ENCODE results near the gene PRR33. TPM values are rescaled to one million over a fixed set of nuclear protein-coding genes. Genes with fewer than 3 reads are reported as not detected.

PRR33 gene
- total and polyA plus RNA-seq, 7 donors: 0.16 to 8.9 (median 1.6) TPM

- WGBS, 3 donors: 42 to 70% (median 63%) methylated on average over 19 of the region's 19 CpGs
- peak in 3 of 4 donors; percentile 56 to 62 (median 58) for ATAC-seq
- peaks cover 12% of the 10 kb centered on the region for H3K4me1 ChIP-seq
- no peaks in the 10 kb centered on the region for H3K9me3 ChIP-seq
- no peak for TF ChIP-seq CTCF (IDR thresholded peaks at IDR 0.05)
- H3K4me3 ChIP-seq: peak overlapping the region; percentile 34
- peak overlapping the region; percentile 26 for H3K27ac ChIP-seq
- intact Hi-C loops (cut with DNase I): no loop called here
- H3K27me3 ChIP-seq (ENCODE audit: insufficient read depth in 3 of 3, low read length in 2 of 3): no peaks in the 10 kb centered on the region
- H3K36me3 ChIP-seq (ENCODE audit: insufficient read depth in 1 of 2, low read depth in 1 of 2): no peaks in the 10 kb centered on the region
- no peak for DNase-seq
Observed at GRCh38 chr11:1853376-1854131, 38.1 kb downstream of the PRR33 start.

GRCh38 chr11:1852877-1853276 lies 38.8 kb downstream of the PRR33 start, which contains the start of gene LSP1:
LSP1 (plus strand) TSS chr11:1853084; CDS start chr11:1853145, 61 bp downstream.
- Histone ChIP-seq H3K4me3 (peak within 1 kb of the TSS; percentile 34), H3K27me3 (ENCODE audit: insufficient read depth in 3 of 3, low read length in 2 of 3) (no peaks in the 10 kb centered on the region), H3K4me1 (peaks cover 12% of the 10 kb centered on the region), H3K27ac (peak within 1 kb of the TSS; percentile 26), H3K9me3 (no peaks in the 10 kb centered on the region), H3K36me3 (ENCODE audit: insufficient read depth in 1 of 2, low read depth in 1 of 2) (no peaks in the 10 kb centered on the region)
- WGBS, 3 donors: 78 to 83% (median 79%) methylated on average over 18 of the region's 18 CpGs
- ATAC-seq (no peak), DNase-seq (peak in 1 of 2 donors; percentile 55)
- intact Hi-C loops (cut with DNase I): no loop called here
- TF ChIP-seq CTCF (IDR thresholded peaks at IDR 0.05): no peak

- no peaks in the 10 kb centered on the region for H3K36me3 ChIP-seq (ENCODE audit: insufficient read depth in 1 of 2, low read depth in 1 of 2)
- WGBS, 3 donors: 90 to 93% (median 91%) methylated on average over 24 to 25 of the region's 25 CpGs
- TF ChIP-seq CTCF (IDR thresholded peaks at IDR 0.05): no peak
- no peak overlapping the region for H3K27ac ChIP-seq
- peak in 1 of 2 donors; percentile 36 for DNase-seq
- no peaks in the 10 kb centered on the region for H3K27me3 ChIP-seq (ENCODE audit: insufficient read depth in 3 of 3, low read length in 2 of 3)
- H3K4me1 ChIP-seq: peaks cover 12% of the 10 kb centered on the region
- no peaks in the 10 kb centered on the region for H3K9me3 ChIP-seq
- no peak for ATAC-seq
- intact Hi-C loops (cut with DNase I): no loop called here
- H3K4me3 ChIP-seq: no peak overlapping the region
Observed at GRCh38 chr11:1852271-1852876, 39.3 kb downstream of the PRR33 start.

GRCh38 chr11:1851468-1852180 lies 40.1 kb downstream of the PRR33 start:
- no peaks in the 10 kb centered on the region for H3K36me3 ChIP-seq (ENCODE audit: insufficient read depth in 1 of 2, low read depth in 1 of 2)
- no peak overlapping the region for H3K27ac ChIP-seq
- H3K27me3 ChIP-seq (ENCODE audit: insufficient read depth in 3 of 3, low read length in 2 of 3): no peaks in the 10 kb centered on the region
- no peak overlapping the region for H3K4me3 ChIP-seq
- 86 to 95% (median 93%) methylated on average over 20 to 21 of the region's 21 CpGs for WGBS, 3 donors
- no peak for DNase-seq
- TF ChIP-seq CTCF (IDR thresholded peaks at IDR 0.05): no peak
- intact Hi-C loops (cut with DNase I): no loop called here
- no peaks in the 10 kb centered on the region for H3K9me3 ChIP-seq
- H3K4me1 ChIP-seq: peaks cover 12% of the 10 kb centered on the region
- ATAC-seq: no peak

Measured in psoas muscle (tissue), 8 donors.